Uterus (tissue), 2 donors: Measurements from ENCODE around the gene CAMTA1.

ENCODE experiments used
- POLR2A ChIP-seq, 2 donors: fragments of 450-650 bp; IDR thresholded peaks; one replicate each; pipeline ENCODE4 v1.6.1; 2016; ENCODE audit warnings: antibody characterized with exemption in 2 of 2, mild to moderate bottlenecking in 1 of 2, moderate library complexity in 1 of 2
- TF ChIP-seq, protein P1 (sequence below), 4 experiments: fragments of 200-600 bp in 2 of 4; fragments of 450-650 bp in 2 of 4; sonication (generic) in 2 of 4; IDR thresholded peaks; one replicate each; pipeline ENCODE4 v1.5.1; 2016 to 2019; ENCODE audit warnings: antibody characterized with exemption in 4 of 4, mild to moderate bottlenecking in 2 of 4, moderate library complexity in 1 of 4

DNA sequence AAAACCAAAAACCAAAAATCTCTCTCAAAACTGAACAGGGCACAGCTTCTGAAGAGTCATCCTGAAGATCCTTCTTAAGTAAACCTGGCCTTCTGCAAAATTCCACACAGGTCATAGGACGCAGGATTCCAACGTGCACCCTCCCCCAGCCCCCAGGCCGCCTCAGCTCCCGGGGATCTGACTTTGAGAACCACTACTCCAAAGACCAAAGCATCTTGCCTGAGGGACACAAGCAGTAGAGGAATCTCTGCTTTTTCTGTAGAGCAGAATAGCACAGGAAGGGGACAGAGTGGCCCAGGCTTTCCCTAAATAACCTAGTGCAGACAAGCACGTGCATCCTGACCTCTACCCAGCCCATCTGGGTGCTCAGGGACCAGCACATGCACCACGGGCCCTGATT, 881.0 kb downstream of the CAMTA1 start:
- TF ChIP-seq, protein P1, sequence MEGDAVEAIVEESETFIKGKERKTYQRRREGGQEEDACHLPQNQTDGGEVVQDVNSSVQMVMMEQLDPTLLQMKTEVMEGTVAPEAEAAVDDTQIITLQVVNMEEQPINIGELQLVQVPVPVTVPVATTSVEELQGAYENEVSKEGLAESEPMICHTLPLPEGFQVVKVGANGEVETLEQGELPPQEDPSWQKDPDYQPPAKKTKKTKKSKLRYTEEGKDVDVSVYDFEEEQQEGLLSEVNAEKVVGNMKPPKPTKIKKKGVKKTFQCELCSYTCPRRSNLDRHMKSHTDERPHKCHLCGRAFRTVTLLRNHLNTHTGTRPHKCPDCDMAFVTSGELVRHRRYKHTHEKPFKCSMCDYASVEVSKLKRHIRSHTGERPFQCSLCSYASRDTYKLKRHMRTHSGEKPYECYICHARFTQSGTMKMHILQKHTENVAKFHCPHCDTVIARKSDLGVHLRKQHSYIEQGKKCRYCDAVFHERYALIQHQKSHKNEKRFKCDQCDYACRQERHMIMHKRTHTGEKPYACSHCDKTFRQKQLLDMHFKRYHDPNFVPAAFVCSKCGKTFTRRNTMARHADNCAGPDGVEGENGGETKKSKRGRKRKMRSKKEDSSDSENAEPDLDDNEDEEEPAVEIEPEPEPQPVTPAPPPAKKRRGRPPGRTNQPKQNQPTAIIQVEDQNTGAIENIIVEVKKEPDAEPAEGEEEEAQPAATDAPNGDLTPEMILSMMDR (IDR thresholded peaks at IDR 0.05), result no peak
- TF ChIP-seq POLR2A (IDR thresholded peaks at IDR 0.05), result no peak
